GM23338 (cell line): ENCODE data around the gene TMIE. TPM values are rescaled to one million over a fixed set of nuclear protein-coding genes. Genes with fewer than 3 reads are reported as not detected.

Experiments
- ATAC-seq: fragments of 200-7000 bp; cut with Tn5 transposase; 3 replicates; pipeline ENCODE4 v1.9.1; 2020
- DNase-seq: peaks from one replicate; pipeline ENCODE4 v3.0.0-alpha.2; 2015; ENCODE audit warnings: low spot score
- H2AFZ ChIP-seq: fragments of 200-600 bp; sonication (generic); 2 replicates; pipeline ENCODE4 v1.8.0; 2016; ENCODE audit warnings: antibody characterized with exemption, mild to moderate bottlenecking, moderate library complexity
- H3F3A ChIP-seq: fragments of 200-600 bp; sonication (generic); replicated peaks from 2 replicates; pipeline ENCODE4 v1.8.0; 2017; ENCODE audit warnings: antibody characterized with exemption, mixed run types, low read depth
- H3K27ac ChIP-seq: fragments of 200-600 bp; sonication (generic); 2 replicates; pipeline ENCODE4 v1.6.1; 2016; ENCODE audit warnings: low read depth
- H3K27me3 ChIP-seq: fragments of 200-600 bp; sonication (generic); 2 replicates; pipeline ENCODE4 v1.8.0; 2016; ENCODE audit warnings: mild to moderate bottlenecking, mixed run types, moderate library complexity; ENCODE audit not compliant: insufficient read depth
- H3K36me3 ChIP-seq: fragments of 200-600 bp; sonication (generic); 2 replicates; pipeline ENCODE4 v1.8.0; 2016; ENCODE audit warnings: mild to moderate bottlenecking; ENCODE audit not compliant: insufficient read depth
- H3K4me1 ChIP-seq: fragments of 200-600 bp; sonication (generic); 2 replicates; pipeline ENCODE4 v1.8.0; 2016; ENCODE audit warnings: mild to moderate bottlenecking, moderate library complexity; ENCODE audit not compliant: insufficient read depth
- H3K4me2 ChIP-seq: fragments of 200-600 bp; sonication (generic); 2 replicates; pipeline ENCODE4 v1.7.1; 2017; ENCODE audit warnings: mixed run types
- H3K4me3 ChIP-seq: fragments of 200-600 bp; sonication (generic); 2 replicates; pipeline ENCODE4 v1.6.1; 2016; ENCODE audit warnings: mixed run types
- H3K79me2 ChIP-seq: fragments of 200-600 bp; sonication (generic); replicated peaks from 2 replicates; pipeline ENCODE4 v1.8.0; 2017; ENCODE audit warnings: mild to moderate bottlenecking; ENCODE audit not compliant: insufficient read depth
- H3K9me2 ChIP-seq: fragments of 200-600 bp; sonication (generic); 2 replicates; pipeline ENCODE4 v1.8.0; 2017; ENCODE audit not compliant: insufficient read depth
- H4K20me1 ChIP-seq: fragments of 200-600 bp; sonication (generic); replicated peaks from 2 replicates; pipeline ENCODE4 v1.8.0; 2017; ENCODE audit warnings: mild to moderate bottlenecking; ENCODE audit not compliant: insufficient read depth
- H3K27ac Mint-ChIP-seq: 2 replicates; pipeline ENCODE4 v1.8.0; 2020; ENCODE audit warnings: inconsistent platforms, mild to moderate bottlenecking, moderate library complexity, mixed read lengths
- H3K27me3 Mint-ChIP-seq: 3 replicates; pipeline ENCODE4 v1.8.0; 2022; ENCODE audit warnings: low read depth, mild to moderate bottlenecking, moderate library complexity, mixed read lengths, inconsistent platforms; ENCODE audit not compliant: insufficient read depth, poor library complexity
- H3K36me3 Mint-ChIP-seq: 3 replicates; pipeline ENCODE4 v1.8.0; 2021; ENCODE audit warnings: low read depth, mild to moderate bottlenecking, inconsistent platforms, moderate library complexity, mixed read lengths
- H3K4me1 Mint-ChIP-seq: 3 replicates; pipeline ENCODE4 v1.8.0; 2020; ENCODE audit warnings: mild to moderate bottlenecking, inconsistent platforms, mixed read lengths
- H3K4me3 Mint-ChIP-seq: 3 replicates; pipeline ENCODE4 v1.8.0; 2021; ENCODE audit warnings: moderate library complexity, mild to moderate bottlenecking, inconsistent platforms, mixed read lengths
- H3K9me3 Mint-ChIP-seq: 3 replicates; pipeline ENCODE4 v1.8.0; 2020; ENCODE audit warnings: moderate library complexity, mild to moderate bottlenecking, inconsistent platforms, mixed read lengths
- CREB1 ChIP-seq: fragments of 250-450 bp; sonication (Bioruptor Pico); IDR thresholded peaks from 2 replicates; pipeline ENCODE4 v1.5.0; 2020; ENCODE audit warnings: low read depth, mild to moderate bottlenecking, moderate library complexity
- EZH2phosphoT487 ChIP-seq: fragments of 200-600 bp; sonication (generic); IDR thresholded peaks from one replicate; pipeline ENCODE4 v1.8.1; 2018; ENCODE audit warnings: antibody characterized with exemption; ENCODE audit not compliant: unreplicated experiment
- NANOG ChIP-seq: IDR thresholded peaks from 2 replicates; pipeline ENCODE4 v1.6.1; 2016; ENCODE audit warnings: antibody characterized with exemption, borderline replicate concordance
- STAT1 ChIP-seq: IDR thresholded peaks from one replicate; pipeline ENCODE4 v1.6.1; 2016; ENCODE audit warnings: antibody characterized with exemption; ENCODE audit not compliant: unreplicated experiment
- ZNF114 ChIP-seq: fragments of 250-450 bp; sonication (Bioruptor Pico); IDR thresholded peaks from 2 replicates; pipeline ENCODE4 v1.5.0; 2020; ENCODE audit warnings: mild to moderate bottlenecking, moderate library complexity
- polyA plus RNA-seq: library from polyadenylated mRNA; unstranded; fragments of >200 nt; fragmentation: Nextera tagmentation; extraction: Ambion mirVana; gene quantifications from 2 replicates; pipeline ENCODE4 v1.2.1, GENCODE V29; 2016
- total RNA-seq: library from RNA; depleted of rRNA; stranded (reverse); fragments of >200 nt; shearing (Covaris generic); gene quantifications from 2 replicates; pipeline ENCODE4 v1.2.3, GENCODE V29; 2014
- TF ChIP-seq, protein P1 (sequence below), 2 experiments: fragments of 200-600 bp in 1 of 2; sonication (generic) in 1 of 2; conservative IDR thresholded peaks; 2 replicates each; pipeline versions ENCODE4 v1.5.1 to v1.6.1; 2016 to 2017; ENCODE audit warnings: antibody characterized with exemption in 2 of 2, low read depth in 2 of 2, mild to moderate bottlenecking in 2 of 2, moderate library complexity in 1 of 2

Gene TMIE
- total and polyA plus RNA-seq, 2 experiments from 2014 or later, result 0.84 to 1.2 TPM

- no peak for TF ChIP-seq CREB1 (CRISPR knock-in tag)
These were observed 4.8 kb downstream of the TMIE start (continued) for GRCh38 chr3:46705751-46706552.

- no peaks in the 10 kb centered on the region for H3K36me3 Mint-ChIP-seq
- Histone ChIP-seq H3K27ac (no peak overlapping the region), H3K4me2 (no peak overlapping the region), H3K9me2 (no peaks in the 10 kb centered on the region), H3K79me2 (no peaks in the 10 kb centered on the region), H3K4me1 (no peaks in the 10 kb centered on the region; the same call in 1 of the 2 replicates), H2AFZ (no peak overlapping the region), H3K36me3 (no peaks in the 10 kb centered on the region), H3F3A (no peaks in the 10 kb centered on the region), H3K27me3 (peaks cover 8% of the 10 kb centered on the region), H3K4me3 (no peak overlapping the region), H4K20me1 (no peaks in the 10 kb centered on the region)
- H3K9me3 Mint-ChIP-seq, result no peaks in the 10 kb centered on the region
- H3K4me3 Mint-ChIP-seq, result no peak overlapping the region
- no peak overlapping the region for H3K27ac Mint-ChIP-seq
- no peak for TF ChIP-seq STAT1
- TF ChIP-seq, protein P1, sequence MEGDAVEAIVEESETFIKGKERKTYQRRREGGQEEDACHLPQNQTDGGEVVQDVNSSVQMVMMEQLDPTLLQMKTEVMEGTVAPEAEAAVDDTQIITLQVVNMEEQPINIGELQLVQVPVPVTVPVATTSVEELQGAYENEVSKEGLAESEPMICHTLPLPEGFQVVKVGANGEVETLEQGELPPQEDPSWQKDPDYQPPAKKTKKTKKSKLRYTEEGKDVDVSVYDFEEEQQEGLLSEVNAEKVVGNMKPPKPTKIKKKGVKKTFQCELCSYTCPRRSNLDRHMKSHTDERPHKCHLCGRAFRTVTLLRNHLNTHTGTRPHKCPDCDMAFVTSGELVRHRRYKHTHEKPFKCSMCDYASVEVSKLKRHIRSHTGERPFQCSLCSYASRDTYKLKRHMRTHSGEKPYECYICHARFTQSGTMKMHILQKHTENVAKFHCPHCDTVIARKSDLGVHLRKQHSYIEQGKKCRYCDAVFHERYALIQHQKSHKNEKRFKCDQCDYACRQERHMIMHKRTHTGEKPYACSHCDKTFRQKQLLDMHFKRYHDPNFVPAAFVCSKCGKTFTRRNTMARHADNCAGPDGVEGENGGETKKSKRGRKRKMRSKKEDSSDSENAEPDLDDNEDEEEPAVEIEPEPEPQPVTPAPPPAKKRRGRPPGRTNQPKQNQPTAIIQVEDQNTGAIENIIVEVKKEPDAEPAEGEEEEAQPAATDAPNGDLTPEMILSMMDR (conservative IDR thresholded peaks at IDR 0.05; ENCODE audit: low read depth in 2 of 2), result peak; percentile 39 to 57
- DNase-seq, result peak; percentile 31
- ATAC-seq, result peak; percentile 9
- peaks cover 11% of the 10 kb centered on the region for H3K27me3 Mint-ChIP-seq
- H3K4me1 Mint-ChIP-seq, result peaks cover 10% of the 10 kb centered on the region; the same call in 2 of the 3 replicates
These were observed 5.8 kb downstream of the TMIE start for GRCh38 chr3:46706771-46707582.

- peaks cover 10% of the 10 kb centered on the region; the same call in 2 of the 3 replicates for H3K4me1 Mint-ChIP-seq
- H3K27me3 ChIP-seq, result 0 out of 2 replicates have a peak, but pooled peaks cover 2% of the 10 kb centered on the region
- no peak overlapping the region for H3K27ac ChIP-seq
- H3K4me1 ChIP-seq, result no peaks in the 10 kb centered on the region; the same call in 1 of the 2 replicates
- no peaks in the 10 kb centered on the region for H3F3A ChIP-seq
- ATAC-seq (no peak), DNase-seq (no peak)
- H3K4me2 ChIP-seq, result no peak overlapping the region
- no peak overlapping the region for H3K4me3 ChIP-seq
- H3K9me2 ChIP-seq, result no peaks in the 10 kb centered on the region
- TF ChIP-seq, protein P1 (conservative IDR thresholded peaks at IDR 0.05; ENCODE audit: low read depth in 2 of 2), result no peak
- no peak for TF ChIP-seq EZH2phosphoT487
- TF ChIP-seq NANOG, result no peak
- no peak for TF ChIP-seq ZNF114 (CRISPR knock-in tag)
- no peaks in the 10 kb centered on the region for H3K79me2 ChIP-seq
- no peaks in the 10 kb centered on the region for H4K20me1 ChIP-seq
- no peaks in the 10 kb centered on the region for H3K36me3 ChIP-seq
- peaks cover 9% of the 10 kb centered on the region for H3K27me3 Mint-ChIP-seq
- no peaks in the 10 kb centered on the region for H3K36me3 Mint-ChIP-seq
- no peak overlapping the region for H3K4me3 Mint-ChIP-seq
- H3K9me3 Mint-ChIP-seq, result no peaks in the 10 kb centered on the region
- no peak overlapping the region for H2AFZ ChIP-seq
- H3K27ac Mint-ChIP-seq, result no peak overlapping the region
These were observed 6.4 kb downstream of the TMIE start for GRCh38 chr3:46707601-46708011.
